Chondrocyte (in vitro differentiated cells): ENCODE measurements around the gene ZNF740. TPM values are rescaled to one million over a fixed set of nuclear protein-coding genes. Genes with fewer than 3 reads are reported as not detected.
A peak's percentile ranks its signal among the peaks of the same experiment; 100 is the strongest.

ENCODE experiments used
- DNase-seq: peaks from one replicate; pipeline ENCODE4 v3.0.0; 2021; ENCODE audit warnings: mixed read lengths, low spot score
- H3K27ac Mint-ChIP-seq: one replicate; pipeline ENCODE4 v1.8.0; 2021; ENCODE audit warnings: mild to moderate bottlenecking, moderate library complexity, mixed read lengths; ENCODE audit not compliant: unreplicated experiment
- H3K27me3 Mint-ChIP-seq: 2 replicates; pipeline ENCODE4 v1.8.0; 2021; ENCODE audit warnings: low read depth, mixed read lengths
- H3K36me3 Mint-ChIP-seq: 2 replicates; pipeline ENCODE4 v1.8.0; 2021; ENCODE audit warnings: low read depth, mixed read lengths
- H3K4me1 Mint-ChIP-seq: 2 replicates; pipeline ENCODE4 v1.8.0; 2021; ENCODE audit warnings: low read depth, mild to moderate bottlenecking, mixed read lengths
- H3K4me3 Mint-ChIP-seq: one replicate; pipeline ENCODE4 v1.8.0; 2021; ENCODE audit warnings: mild to moderate bottlenecking, moderate library complexity, mixed read lengths; ENCODE audit not compliant: unreplicated experiment
- H3K9me3 Mint-ChIP-seq: 2 replicates; pipeline ENCODE4 v1.8.0; 2021; ENCODE audit warnings: low read depth, mixed read lengths
- total RNA-seq: library from RNA; stranded (reverse); gene quantifications from 3 replicates; pipeline ENCODE4 v1.2.1, GENCODE V29; 2021
- TF ChIP-seq, protein P1 (sequence below): fragments of 200-600 bp; sonication (generic); IDR thresholded peaks from 2 replicates; pipeline ENCODE4 v1.5.0; 2021; ENCODE audit warnings: antibody characterized with exemption, mild to moderate bottlenecking, moderate library complexity

ZNF740 gene
- total RNA-seq, 1 donor from 2014 or later: 36.7 TPM

DNA sequence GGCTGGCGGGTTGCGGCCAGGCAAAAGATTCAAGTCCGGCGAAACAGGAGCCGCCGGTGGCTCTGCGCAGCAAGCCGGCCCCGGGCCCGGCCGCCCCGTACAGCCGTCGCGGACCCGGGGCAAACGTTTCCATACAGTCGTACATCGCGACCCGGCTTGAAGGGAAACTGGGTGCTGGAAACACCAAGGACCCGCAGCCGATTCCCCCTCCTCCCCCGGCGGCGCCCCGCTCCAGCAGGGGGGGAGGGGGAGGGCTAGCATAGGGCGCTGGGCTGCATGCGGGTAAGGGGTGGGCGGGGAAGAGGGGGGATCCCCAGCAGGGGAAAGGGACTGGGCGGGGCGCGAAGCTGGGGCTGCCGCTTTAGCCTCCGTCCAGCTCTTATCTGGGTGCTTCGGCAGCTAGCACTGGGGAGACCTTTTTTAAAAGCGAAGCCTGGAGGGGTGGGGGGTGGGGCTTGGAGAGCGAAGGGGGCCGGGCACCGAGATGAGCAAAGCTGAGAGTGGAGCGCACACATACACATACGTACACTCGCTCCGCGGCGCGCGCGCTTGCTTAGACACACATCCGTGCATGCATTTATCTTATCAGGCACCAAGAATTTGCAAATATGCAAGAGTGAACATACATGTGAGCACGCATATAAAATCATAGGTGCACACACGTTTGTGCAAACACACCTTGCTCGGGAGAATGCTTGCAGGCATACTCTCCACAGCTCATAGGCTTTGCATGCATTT is 39.6 kb downstream of the ZNF740 start:
- Mint-ChIP-seq H3K36me3 (no peaks in the 10 kb centered on the region), H3K4me3 (peak overlapping the region; percentile 86), H3K9me3 (no peaks in the 10 kb centered on the region), H3K4me1 (peaks cover 58% of the 10 kb centered on the region), H3K27ac (peak overlapping the region; percentile 96), H3K27me3 (no peaks in the 10 kb centered on the region)
- TF ChIP-seq, protein P1, sequence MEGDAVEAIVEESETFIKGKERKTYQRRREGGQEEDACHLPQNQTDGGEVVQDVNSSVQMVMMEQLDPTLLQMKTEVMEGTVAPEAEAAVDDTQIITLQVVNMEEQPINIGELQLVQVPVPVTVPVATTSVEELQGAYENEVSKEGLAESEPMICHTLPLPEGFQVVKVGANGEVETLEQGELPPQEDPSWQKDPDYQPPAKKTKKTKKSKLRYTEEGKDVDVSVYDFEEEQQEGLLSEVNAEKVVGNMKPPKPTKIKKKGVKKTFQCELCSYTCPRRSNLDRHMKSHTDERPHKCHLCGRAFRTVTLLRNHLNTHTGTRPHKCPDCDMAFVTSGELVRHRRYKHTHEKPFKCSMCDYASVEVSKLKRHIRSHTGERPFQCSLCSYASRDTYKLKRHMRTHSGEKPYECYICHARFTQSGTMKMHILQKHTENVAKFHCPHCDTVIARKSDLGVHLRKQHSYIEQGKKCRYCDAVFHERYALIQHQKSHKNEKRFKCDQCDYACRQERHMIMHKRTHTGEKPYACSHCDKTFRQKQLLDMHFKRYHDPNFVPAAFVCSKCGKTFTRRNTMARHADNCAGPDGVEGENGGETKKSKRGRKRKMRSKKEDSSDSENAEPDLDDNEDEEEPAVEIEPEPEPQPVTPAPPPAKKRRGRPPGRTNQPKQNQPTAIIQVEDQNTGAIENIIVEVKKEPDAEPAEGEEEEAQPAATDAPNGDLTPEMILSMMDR: no peak
- no peak for DNase-seq

DNA sequence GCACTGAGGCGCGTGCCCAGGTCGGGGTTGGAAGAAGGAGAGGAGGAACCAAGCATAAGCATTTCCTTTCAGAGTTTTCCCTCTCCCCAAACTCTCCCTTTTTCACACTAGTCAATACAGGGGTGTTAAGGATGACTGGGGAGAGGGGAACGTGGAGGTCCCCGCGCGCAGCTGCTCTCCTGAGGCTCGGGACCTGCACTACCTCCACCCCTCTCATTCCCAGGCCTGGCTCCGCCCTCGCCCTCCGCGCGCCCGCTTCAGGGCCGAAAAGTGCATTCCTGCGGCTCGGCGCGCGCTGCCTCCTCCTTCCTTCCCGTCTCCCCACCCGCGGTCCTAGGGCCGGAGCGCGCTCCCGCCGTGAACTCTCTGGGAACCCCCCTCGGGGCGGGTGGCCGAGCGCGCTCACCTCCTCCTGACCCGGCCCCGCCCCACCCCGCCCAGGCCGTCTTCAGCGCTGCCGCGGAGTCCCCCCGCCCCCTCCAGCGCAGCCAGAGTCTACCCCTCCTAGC is 40.2 kb downstream of the ZNF740 start:
- no peak for DNase-seq
- Mint-ChIP-seq H3K4me3 (peak overlapping the region; percentile 86), H3K27ac (peak overlapping the region; percentile 96), H3K4me1 (peaks cover 65% of the 10 kb centered on the region), H3K9me3 (no peaks in the 10 kb centered on the region), H3K36me3 (no peaks in the 10 kb centered on the region), H3K27me3 (no peaks in the 10 kb centered on the region)
- TF ChIP-seq, protein P1: no peak

DNA sequence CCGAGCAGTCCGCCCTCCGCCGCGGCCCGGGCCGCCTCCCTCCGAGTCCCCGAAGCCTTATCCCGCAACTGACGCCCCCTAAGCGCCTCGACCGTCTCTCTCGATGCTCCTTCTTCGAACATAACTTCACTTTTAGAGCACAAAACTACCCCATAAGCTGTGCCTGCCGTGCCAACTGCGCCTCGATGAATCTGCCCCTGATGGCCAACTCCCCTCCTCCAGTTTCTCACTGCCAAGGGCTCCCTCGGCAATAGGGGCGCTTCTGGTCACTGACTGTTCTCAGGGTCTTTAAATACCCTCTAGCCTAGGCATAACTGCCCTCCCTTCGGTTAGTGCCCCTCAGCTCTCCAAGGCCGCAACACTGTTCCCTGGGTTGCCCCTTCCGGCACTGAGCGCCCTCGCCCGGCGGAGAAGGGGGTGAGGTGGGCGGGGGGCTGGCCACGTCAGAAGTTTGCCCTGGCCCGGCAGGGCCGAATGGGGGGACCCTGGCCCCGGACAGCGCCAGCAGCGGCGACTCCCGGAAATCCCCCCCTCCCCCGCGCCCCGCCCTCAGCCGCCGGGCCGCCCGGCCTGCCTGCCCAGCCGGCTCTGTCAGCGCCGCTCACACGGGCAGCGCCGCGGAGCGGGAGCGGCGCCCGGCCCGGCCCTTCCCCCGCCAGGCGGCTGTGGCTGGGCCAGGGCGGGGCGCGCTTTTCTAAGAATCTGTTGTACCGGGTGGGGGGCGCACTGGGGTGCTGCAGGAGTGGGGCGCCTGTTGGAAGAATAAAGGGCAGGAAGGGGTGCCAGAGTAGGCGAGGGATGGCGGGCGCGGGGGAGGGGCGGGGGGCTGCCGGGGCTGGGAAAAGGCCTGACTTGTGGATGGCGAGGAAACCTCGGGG is 40.9 kb downstream of the ZNF740 start:
- Mint-ChIP-seq H3K36me3 (no peaks in the 10 kb centered on the region), H3K9me3 (no peaks in the 10 kb centered on the region), H3K4me3 (peak overlapping the region; percentile 86), H3K4me1 (peaks cover 67% of the 10 kb centered on the region), H3K27me3 (no peaks in the 10 kb centered on the region), H3K27ac (peak overlapping the region; percentile 96)
- TF ChIP-seq, protein P1: peak; percentile 70
- no peak for DNase-seq

DNA sequence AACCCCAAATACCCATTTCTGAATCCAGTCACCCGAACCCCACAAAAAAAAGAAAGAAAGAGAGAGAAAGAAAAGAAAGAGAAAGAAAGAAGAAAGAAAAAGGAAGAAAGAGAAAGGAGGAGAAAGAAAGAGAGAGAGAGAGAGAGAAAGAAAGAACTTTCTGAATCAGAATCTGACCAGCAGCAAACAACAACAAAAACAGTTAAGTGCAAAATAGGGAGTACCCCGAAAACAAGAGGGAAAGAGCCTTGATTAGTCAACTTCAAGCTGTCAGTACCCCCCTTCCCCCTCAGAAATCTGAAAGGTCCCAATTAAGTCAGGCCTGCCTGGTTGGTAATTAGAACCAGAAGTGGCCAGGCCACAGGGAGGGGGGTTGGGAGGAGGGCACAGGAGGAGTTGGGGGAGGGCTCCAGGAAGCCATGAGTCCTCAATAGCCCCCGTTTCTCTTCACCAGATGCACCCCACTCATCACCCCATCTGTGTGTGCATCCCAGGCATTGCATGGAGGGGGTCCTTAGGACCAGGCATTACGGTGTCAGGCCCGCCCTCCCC is 41.7 kb downstream of the ZNF740 start:
- Mint-ChIP-seq H3K27ac (peak overlapping the region; percentile 95), H3K4me3 (peak overlapping the region; percentile 69), H3K36me3 (peaks cover 2% of the 10 kb centered on the region), H3K27me3 (no peaks in the 10 kb centered on the region), H3K9me3 (no peaks in the 10 kb centered on the region), H3K4me1 (peaks cover 67% of the 10 kb centered on the region)
- TF ChIP-seq, protein P1: no peak
- DNase-seq: no peak

DNA sequence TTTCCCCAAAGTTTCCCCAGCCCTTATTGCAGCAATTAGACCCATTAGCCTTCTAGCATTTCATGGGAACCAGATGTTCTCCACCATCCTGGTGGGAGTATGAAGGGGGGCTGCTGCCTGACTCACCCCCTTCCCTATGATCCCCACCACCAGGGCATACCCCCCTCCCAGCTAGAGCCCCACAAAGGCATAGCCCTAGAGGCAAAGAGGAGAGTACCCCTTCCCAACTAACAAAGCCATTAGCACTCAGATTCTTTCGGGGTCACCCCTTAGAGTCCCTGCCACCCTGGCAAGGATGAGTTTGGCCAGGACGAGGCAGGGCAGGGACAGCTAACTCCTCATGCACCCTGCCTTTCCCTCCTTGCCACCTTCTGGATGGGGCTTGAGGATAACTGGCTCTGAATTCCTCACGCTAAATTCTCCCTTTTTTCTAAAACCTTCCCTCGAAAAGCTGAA is 42.3 kb downstream of the ZNF740 start:
- TF ChIP-seq, protein P1: no peak
- Mint-ChIP-seq H3K9me3 (no peaks in the 10 kb centered on the region), H3K27me3 (no peaks in the 10 kb centered on the region), H3K27ac (peak overlapping the region; percentile 95), H3K4me3 (peak overlapping the region; percentile 12), H3K4me1 (peaks cover 64% of the 10 kb centered on the region), H3K36me3 (peaks cover 2% of the 10 kb centered on the region)
- DNase-seq: peak; percentile 17
